ENCODE measurements around the gene SLC16A5.

Gene SLC16A5

DNA sequence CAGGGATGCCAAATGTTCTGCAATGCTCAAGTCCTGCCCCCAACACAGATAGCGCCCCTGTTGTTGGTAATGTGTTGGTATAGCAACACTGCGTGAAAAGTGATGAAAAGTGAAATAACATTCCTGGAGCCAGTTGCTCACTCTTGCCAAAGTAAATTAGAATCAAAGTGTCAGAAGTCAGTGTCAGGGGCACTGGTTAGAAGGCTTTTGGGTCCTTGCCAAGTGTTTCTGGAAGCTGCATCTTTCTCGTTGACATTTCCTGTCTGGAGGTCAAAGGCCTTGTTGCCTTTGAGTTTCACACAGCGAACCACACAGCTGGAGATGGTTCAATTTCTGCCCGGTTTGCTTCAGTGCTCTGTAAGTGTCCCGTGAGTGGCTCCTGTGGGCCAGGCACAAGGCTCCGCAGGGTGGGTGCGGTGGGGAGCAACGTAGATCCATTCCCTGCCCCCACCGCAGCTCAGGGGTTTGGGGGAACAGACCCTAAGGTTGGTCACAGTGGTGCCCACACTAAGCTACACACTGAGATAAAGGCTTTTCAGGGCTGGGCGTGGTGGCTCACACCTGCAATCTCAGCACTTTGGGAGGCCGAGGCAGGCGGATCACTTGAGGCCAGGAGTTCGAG lies 3.6 kb upstream of the SLC16A5 start:
- Histone ChIP-seq H3K27me3 (ENCODE audit: control insufficient read depth in 5 of 5, insufficient read depth in 4 of 5, low read length in 5 of 5) (peaks cover 0 to 4% (median 0%) of the 10 kb centered on the region in 5 donors), H3K4me1 (ENCODE audit: control insufficient read depth in 5 of 5, insufficient read depth in 5 of 5, low read length in 5 of 5) (peaks cover 3 to 33% (median 20%) of the 10 kb centered on the region in 5 donors), H3K27ac (ENCODE audit: low read depth, low read length) (no peak overlapping the region)

GRCh38 chr17:75086496-75087181 lies 1.1 kb upstream of the SLC16A5 start:
- Histone ChIP-seq H3K4me1 (ENCODE audit: control insufficient read depth in 5 of 5, insufficient read depth in 5 of 5, low read length in 5 of 5) (peaks cover 3 to 42% (median 30%) of the 10 kb centered on the region in 5 donors), H3K4me3 (ENCODE audit: low read depth in 1 of 5, low read length in 5 of 5) (no peak overlapping the region)

More for the DNA sequence above, 3.6 kb upstream of the SLC16A5 start:
- H3K9ac ChIP-seq (ENCODE audit: low read length in 5 of 5) = no peak overlapping the region
- H3K4me3 ChIP-seq (ENCODE audit: low read depth in 1 of 5, low read length in 5 of 5) = no peak overlapping the region
- no peaks in the 10 kb centered on the region for H3K9me3 ChIP-seq (ENCODE audit: control insufficient read depth in 5 of 5, low read length in 5 of 5)
- no peaks in the 10 kb centered on the region for H3K36me3 ChIP-seq (ENCODE audit: control insufficient read depth in 5 of 5, insufficient read depth in 5 of 5, low read length in 5 of 5)

GRCh38 chr17:75087182-75087557 lies 584 bp upstream of the SLC16A5 start:
- Histone ChIP-seq H3K9me3 (ENCODE audit: control insufficient read depth in 5 of 5, low read length in 5 of 5) (no peaks in the 10 kb centered on the region), H3K4me3 (ENCODE audit: low read depth in 1 of 5, low read length in 5 of 5) (peak overlapping the region; percentile 64 to 77 (median 69)), H3K36me3 (ENCODE audit: control insufficient read depth in 5 of 5, insufficient read depth in 5 of 5, low read length in 5 of 5) (no peaks in the 10 kb centered on the region), H3K27me3 (ENCODE audit: control insufficient read depth in 5 of 5, insufficient read depth in 4 of 5, low read length in 5 of 5) (peaks cover 0 to 3% (median 0%) of the 10 kb centered on the region in 5 donors), H3K4me1 (ENCODE audit: control insufficient read depth in 5 of 5, insufficient read depth in 5 of 5, low read length in 5 of 5) (peaks cover 3 to 46% (median 31%) of the 10 kb centered on the region in 5 donors), H3K9ac (ENCODE audit: low read length in 5 of 5) (peak overlapping the region in 3 of 5 donors; percentile 37 to 66 (median 60)), H3K27ac (ENCODE audit: low read depth, low read length) (peak overlapping the region; percentile 60)

More at GRCh38 chr17:75086496-75087181, 1.1 kb upstream of the SLC16A5 start:
- Histone ChIP-seq H3K36me3 (ENCODE audit: control insufficient read depth in 5 of 5, insufficient read depth in 5 of 5, low read length in 5 of 5) (no peaks in the 10 kb centered on the region), H3K27ac (ENCODE audit: low read depth, low read length) (no peak overlapping the region), H3K9ac (ENCODE audit: low read length in 5 of 5) (no peak overlapping the region), H3K27me3 (ENCODE audit: control insufficient read depth in 5 of 5, insufficient read depth in 4 of 5, low read length in 5 of 5) (peaks cover 0 to 4% (median 0%) of the 10 kb centered on the region in 5 donors), H3K9me3 (ENCODE audit: control insufficient read depth in 5 of 5, low read length in 5 of 5) (no peaks in the 10 kb centered on the region)

DNA sequence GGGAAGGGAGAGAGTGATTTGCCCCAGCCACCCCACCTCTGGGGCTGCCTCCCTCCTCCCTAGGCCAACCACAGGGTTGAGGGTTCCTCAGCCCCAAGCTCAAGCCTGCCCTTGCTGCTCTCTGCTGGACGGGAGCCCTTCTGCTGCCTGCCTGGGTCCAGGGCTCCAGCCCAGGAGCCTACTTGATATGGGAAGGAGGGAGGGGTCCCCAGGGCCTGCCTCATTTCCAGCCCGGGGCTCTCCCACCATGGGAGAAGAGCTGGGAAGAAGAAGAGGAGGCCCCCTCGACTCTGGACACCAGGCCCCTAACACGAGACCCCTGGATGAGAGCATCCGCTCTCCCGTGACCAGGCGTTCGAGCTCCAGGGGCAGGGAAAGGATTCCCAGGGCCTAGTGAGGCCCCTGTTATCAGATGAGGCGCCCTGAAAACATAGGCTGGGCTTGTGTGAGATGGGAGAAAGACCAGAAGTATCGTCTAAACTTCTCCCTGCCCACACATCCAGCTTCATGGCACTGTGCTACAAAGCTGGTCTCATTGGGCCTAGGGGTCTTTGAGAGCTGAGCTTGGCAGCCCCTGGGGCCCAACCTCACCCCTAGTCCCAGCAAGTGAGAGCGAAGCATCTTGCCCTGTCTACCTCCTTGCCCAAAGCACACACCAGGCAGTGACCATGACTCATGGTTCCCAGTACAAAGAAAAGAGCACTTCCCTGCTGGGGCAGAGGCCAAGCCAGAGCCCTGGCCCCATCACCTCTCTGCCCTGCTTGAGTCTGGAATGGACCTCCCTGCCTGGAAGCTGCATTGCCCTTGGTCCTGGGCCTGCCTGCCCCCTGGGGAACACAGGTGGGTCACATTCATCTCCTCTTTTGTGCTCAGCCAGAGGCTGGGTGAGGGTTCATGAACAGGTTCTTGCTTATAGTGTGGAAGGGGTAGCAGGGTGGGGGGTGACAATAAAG lies 987 bp downstream of the SLC16A5 start:
- H3K9me3 ChIP-seq (ENCODE audit: control insufficient read depth in 5 of 5, low read length in 5 of 5) = no peaks in the 10 kb centered on the region
- peak overlapping the region; percentile 60 for H3K27ac ChIP-seq (ENCODE audit: low read depth, low read length)
- H3K4me1 ChIP-seq (ENCODE audit: control insufficient read depth in 5 of 5, insufficient read depth in 5 of 5, low read length in 5 of 5) = peaks cover 3 to 46% (median 31%) of the 10 kb centered on the region in 5 donors
- H3K9ac ChIP-seq (ENCODE audit: low read length in 5 of 5) = peak overlapping the region; percentile 38 to 84 (median 80)
- H3K27me3 ChIP-seq (ENCODE audit: control insufficient read depth in 5 of 5, insufficient read depth in 4 of 5, low read length in 5 of 5) = no peaks in the 10 kb centered on the region
- H3K4me3 ChIP-seq (ENCODE audit: low read depth in 1 of 5, low read length in 5 of 5) = peak overlapping the region; percentile 65 to 77 (median 69)
- H3K36me3 ChIP-seq (ENCODE audit: control insufficient read depth in 5 of 5, insufficient read depth in 5 of 5, low read length in 5 of 5) = no peaks in the 10 kb centered on the region

DNA sequence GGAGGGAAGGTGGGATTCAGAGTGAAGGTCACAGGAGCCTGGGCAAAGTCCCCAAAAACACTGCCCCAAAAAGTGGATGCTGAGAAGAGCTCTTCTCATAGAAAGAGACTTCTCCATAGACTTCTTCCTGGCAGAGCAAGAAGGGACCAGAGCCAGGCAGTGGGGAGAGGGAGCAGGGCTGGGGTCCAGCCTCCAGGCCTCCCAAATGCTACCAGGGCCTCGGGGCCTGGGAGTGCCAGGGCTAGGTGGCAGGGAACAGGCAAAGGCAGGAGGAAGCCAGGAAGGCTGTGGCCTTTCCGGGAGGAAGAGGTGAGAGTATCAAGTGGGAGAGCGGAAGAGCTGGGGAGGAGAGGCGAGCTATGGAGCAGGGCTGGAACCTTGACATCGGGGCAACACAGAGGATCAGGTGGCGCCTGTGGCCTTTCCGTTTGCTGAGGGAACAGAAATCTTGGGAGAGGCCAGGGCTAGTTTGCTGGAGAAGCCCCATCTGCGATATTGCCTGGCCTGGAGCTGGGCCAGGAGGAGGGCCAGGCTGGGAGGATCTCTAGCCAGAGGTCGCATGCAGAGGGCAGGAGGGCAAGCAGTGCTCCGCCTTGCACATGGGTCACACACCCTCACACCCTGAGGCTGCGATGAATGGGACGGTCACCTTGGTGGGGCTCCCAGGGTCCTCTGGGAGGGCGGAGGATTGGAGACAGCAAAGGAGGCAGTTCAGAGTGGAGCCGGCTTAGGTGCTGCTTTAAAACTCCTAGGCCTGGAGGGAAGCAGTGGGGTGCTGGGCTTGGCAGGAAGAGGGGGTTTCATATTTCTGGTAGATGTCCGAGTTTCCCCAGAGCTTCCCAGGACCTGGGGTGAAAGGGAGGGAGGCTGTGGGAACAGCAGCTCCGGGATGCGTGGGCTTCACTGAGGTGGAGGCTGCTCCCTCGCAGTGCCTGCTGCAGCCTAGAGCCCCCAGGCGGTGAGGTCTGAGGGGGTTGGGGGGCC lies 3.4 kb downstream of the SLC16A5 start:
- Histone ChIP-seq H3K9ac (ENCODE audit: low read length in 5 of 5) (peak overlapping the region in 2 of 5 donors; percentile 11 to 71), H3K4me3 (ENCODE audit: low read depth in 1 of 5, low read length in 5 of 5) (peak overlapping the region in 3 of 5 donors; percentile 13 to 38 (median 30)), H3K27me3 (ENCODE audit: control insufficient read depth in 5 of 5, insufficient read depth in 4 of 5, low read length in 5 of 5) (no peaks in the 10 kb centered on the region), H3K4me1 (ENCODE audit: control insufficient read depth in 5 of 5, insufficient read depth in 5 of 5, low read length in 5 of 5) (peaks cover 3 to 48% (median 35%) of the 10 kb centered on the region in 5 donors), H3K9me3 (ENCODE audit: control insufficient read depth in 5 of 5, low read length in 5 of 5) (no peaks in the 10 kb centered on the region), H3K36me3 (ENCODE audit: control insufficient read depth in 5 of 5, insufficient read depth in 5 of 5, low read length in 5 of 5) (no peaks in the 10 kb centered on the region), H3K27ac (ENCODE audit: low read depth, low read length) (peak overlapping the region; percentile 4)

DNA sequence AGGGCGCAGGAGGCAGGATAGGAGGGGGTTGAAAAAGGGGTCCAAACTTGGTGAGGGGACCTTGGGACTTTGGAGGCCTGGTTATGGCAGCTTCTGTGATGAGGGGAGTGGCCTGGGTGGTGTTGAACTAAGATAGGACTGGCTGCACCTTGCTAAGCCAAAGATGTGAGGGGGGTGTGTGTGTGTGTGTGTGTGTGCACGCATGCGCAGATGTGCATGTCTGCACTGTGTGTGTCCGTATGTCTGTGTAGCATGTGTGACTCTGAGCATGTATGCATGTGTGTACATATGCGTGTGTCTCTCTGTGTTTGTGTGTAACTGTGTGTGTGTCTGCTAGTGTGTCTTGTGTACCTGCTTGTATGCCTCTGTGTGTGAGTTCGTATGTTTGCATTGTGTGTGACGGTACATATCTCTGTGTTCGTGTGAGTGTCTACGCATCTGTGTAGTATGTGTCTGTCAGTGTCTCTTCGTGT lies 4.1 kb downstream of the SLC16A5 start:
- Histone ChIP-seq H3K36me3 (ENCODE audit: control insufficient read depth in 5 of 5, insufficient read depth in 5 of 5, low read length in 5 of 5) (no peaks in the 10 kb centered on the region), H3K9ac (ENCODE audit: low read length in 5 of 5) (peak overlapping the region in 1 of 5 donors; percentile 11), H3K27ac (ENCODE audit: low read depth, low read length) (no peak overlapping the region), H3K9me3 (ENCODE audit: control insufficient read depth in 5 of 5, low read length in 5 of 5) (no peaks in the 10 kb centered on the region), H3K27me3 (ENCODE audit: control insufficient read depth in 5 of 5, insufficient read depth in 4 of 5, low read length in 5 of 5) (no peaks in the 10 kb centered on the region), H3K4me1 (ENCODE audit: control insufficient read depth in 5 of 5, insufficient read depth in 5 of 5, low read length in 5 of 5) (peaks cover 3 to 48% (median 37%) of the 10 kb centered on the region in 5 donors), H3K4me3 (ENCODE audit: low read depth in 1 of 5, low read length in 5 of 5) (peak overlapping the region in 1 of 5 donors; percentile 30)

GRCh38 chr17:75093548-75094158 lies 5.9 kb downstream of the SLC16A5 start:
- Histone ChIP-seq H3K27me3 (ENCODE audit: control insufficient read depth in 5 of 5, insufficient read depth in 4 of 5, low read length in 5 of 5) (no peaks in the 10 kb centered on the region), H3K36me3 (ENCODE audit: control insufficient read depth in 5 of 5, insufficient read depth in 5 of 5, low read length in 5 of 5) (peaks cover 0 to 8% (median 1%) of the 10 kb centered on the region in 5 donors), H3K4me3 (ENCODE audit: low read depth in 1 of 5, low read length in 5 of 5) (no peak overlapping the region), H3K9ac (ENCODE audit: low read length in 5 of 5) (no peak overlapping the region), H3K27ac (ENCODE audit: low read depth, low read length) (no peak overlapping the region), H3K9me3 (ENCODE audit: control insufficient read depth in 5 of 5, low read length in 5 of 5) (no peaks in the 10 kb centered on the region), H3K4me1 (ENCODE audit: control insufficient read depth in 5 of 5, insufficient read depth in 5 of 5, low read length in 5 of 5) (peaks cover 2 to 31% (median 23%) of the 10 kb centered on the region in 5 donors)

DNA sequence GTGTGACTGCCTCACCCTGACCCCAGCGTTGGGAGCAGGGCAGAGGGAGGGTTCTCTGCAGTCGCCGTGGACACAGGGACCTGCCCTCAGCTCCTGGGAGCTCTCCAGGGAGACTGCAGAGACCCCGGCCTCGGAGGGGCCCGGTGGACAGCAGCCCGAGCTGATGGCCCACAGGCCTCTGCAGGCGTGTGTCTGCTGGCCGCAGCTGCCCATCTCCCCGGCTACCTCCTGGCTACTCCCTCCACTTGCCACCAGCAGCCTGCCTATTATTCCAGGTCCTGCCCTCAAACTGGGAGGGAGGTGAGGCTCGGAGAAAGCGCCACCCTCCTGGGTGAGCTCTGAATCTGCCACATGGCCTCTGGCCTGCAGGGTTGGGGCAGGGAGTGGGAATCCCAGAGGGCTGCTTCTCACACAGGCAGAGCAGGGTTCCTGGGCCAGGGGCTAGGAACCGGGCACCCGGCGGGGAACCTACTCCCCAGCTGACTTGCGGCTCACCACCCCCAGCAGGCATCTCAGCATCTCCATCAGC lies 7.2 kb downstream of the SLC16A5 start:
- no peak overlapping the region for H3K27ac ChIP-seq (ENCODE audit: low read depth, low read length)
- H3K4me1 ChIP-seq (ENCODE audit: control insufficient read depth in 5 of 5, insufficient read depth in 5 of 5, low read length in 5 of 5) = peaks cover 0 to 24% (median 17%) of the 10 kb centered on the region in 5 donors
- no peak overlapping the region for H3K4me3 ChIP-seq (ENCODE audit: low read depth in 1 of 5, low read length in 5 of 5)
- H3K27me3 ChIP-seq (ENCODE audit: control insufficient read depth in 5 of 5, insufficient read depth in 4 of 5, low read length in 5 of 5) = no peaks in the 10 kb centered on the region
- H3K36me3 ChIP-seq (ENCODE audit: control insufficient read depth in 5 of 5, insufficient read depth in 5 of 5, low read length in 5 of 5) = peaks cover 0 to 17% (median 8%) of the 10 kb centered on the region in 5 donors
- no peak overlapping the region for H3K9ac ChIP-seq (ENCODE audit: low read length in 5 of 5)
- H3K9me3 ChIP-seq (ENCODE audit: control insufficient read depth in 5 of 5, low read length in 5 of 5) = no peaks in the 10 kb centered on the region
